GM12864 (cell line): ENCODE data around the gene HSPG2.
"Not testable (repeated sequence)": the region's sequence is repeated elsewhere in the genome, so short reads cannot be mapped to it uniquely, and the experiment has no call there.

Source experiments
- DNase-seq: peaks from one replicate; pipeline ENCODE4 v3.0.0-alpha.2; 2011; ENCODE audit warnings: low read depth
- H3K4me3 ChIP-seq: 2 replicates; pipeline ENCODE4 v1.5.1; 2011; ENCODE audit warnings: mild to moderate bottlenecking, low read depth, low read length, control low read depth
- TF ChIP-seq, protein P1 (sequence below): IDR thresholded peaks from 2 replicates; pipeline ENCODE4 v1.5.1; 2011; ENCODE audit warnings: low read depth, mild to moderate bottlenecking, moderate library complexity, low read length, control low read depth, inconsistent platforms; ENCODE audit errors: missing control alignments

HSPG2 gene

DNA sequence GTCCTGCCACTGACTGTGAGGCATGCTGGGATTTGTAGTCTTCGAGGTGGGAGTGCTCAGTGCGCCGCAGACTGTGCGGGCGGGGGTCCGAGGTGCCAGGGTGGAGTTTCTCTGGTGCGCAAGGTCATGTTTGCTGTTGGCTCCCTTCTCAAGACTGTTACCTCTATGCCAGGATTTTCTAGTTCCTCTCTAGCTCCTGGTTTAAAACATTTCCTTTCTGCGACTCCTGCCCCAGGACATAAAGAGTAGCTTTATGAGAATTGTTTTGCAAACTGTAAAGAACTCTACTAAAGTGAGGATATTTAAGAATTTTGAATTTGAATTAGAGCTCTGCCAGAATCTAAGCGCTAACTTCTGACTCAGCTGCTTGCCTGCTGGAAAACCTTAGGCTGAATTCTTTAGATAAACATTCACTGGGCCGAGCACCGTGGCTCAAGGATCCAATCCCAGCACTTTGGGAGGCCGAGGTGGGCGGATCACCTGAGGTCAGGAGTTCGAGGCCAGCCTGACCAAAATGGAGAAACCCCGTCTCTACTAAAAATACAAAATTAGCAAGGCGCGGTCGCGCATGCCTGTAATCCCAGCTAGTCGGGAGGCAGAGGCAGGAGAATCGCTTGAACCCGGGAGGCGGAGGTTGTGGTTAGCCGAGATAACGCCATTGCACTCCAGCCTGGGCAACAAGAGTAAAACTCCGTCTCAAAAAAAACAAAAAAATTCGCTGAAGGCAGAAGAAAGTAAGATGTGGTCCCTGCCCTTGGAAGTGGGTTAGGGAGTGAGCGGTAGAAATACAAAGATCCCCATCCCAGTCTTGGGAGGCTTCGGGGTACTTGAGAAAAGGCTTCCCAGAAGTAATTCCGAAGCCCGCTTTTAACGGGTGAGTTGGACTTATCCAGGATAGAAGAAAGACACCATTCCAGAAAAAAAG, 153.2 kb downstream of the HSPG2 start:
- H3K4me3 ChIP-seq = peak overlapping the region; percentile 90
- TF ChIP-seq, protein P1, sequence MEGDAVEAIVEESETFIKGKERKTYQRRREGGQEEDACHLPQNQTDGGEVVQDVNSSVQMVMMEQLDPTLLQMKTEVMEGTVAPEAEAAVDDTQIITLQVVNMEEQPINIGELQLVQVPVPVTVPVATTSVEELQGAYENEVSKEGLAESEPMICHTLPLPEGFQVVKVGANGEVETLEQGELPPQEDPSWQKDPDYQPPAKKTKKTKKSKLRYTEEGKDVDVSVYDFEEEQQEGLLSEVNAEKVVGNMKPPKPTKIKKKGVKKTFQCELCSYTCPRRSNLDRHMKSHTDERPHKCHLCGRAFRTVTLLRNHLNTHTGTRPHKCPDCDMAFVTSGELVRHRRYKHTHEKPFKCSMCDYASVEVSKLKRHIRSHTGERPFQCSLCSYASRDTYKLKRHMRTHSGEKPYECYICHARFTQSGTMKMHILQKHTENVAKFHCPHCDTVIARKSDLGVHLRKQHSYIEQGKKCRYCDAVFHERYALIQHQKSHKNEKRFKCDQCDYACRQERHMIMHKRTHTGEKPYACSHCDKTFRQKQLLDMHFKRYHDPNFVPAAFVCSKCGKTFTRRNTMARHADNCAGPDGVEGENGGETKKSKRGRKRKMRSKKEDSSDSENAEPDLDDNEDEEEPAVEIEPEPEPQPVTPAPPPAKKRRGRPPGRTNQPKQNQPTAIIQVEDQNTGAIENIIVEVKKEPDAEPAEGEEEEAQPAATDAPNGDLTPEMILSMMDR = no peak
- DNase-seq = no peak

DNA sequence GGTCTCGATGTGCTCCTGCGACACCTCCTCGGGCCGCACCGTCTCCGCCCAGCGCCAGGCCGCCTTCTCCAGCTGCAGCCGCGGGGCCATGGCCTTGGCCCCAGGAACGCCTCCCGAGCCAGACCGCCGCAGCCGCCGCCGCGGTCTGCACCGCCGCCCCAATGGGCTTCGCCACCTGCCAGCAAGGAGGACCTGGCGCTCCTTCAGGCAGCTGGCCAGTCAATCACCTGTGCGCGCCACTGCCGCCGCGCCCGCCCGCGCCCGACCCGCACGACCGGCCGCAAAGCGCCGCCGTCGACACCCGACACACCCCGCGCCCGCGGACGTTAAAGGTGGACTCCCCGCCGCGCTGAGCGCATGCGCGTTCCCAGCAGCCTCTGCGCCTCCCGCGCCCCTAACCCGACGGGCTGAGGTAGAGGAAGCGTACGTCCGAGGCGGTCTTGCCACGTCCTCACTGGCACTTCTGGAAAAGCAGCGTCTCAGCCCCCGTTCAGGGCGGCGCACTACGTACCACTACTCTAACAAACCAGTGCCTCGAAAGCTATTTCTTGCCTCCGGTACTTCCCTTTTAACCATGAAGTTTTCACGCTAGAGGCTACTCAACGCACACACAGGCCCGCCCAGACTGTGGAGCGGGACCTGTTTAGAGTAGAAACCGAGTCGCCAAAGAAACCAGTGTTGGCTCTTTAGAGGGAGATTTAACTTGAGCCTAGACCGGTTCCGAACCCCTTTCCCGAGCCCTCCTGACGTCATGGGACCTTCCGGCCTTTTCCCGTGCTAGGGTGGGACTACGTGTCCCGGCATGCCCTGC, 154.0 kb downstream of the HSPG2 start, which contains the start of gene USP48:
Gene USP48 (minus strand): TSS at position 282 of the 811 bp plus-strand sequence. CDS start 192 bp downstream, at position 90.
- TF ChIP-seq, protein P1 = no peak

DNA sequence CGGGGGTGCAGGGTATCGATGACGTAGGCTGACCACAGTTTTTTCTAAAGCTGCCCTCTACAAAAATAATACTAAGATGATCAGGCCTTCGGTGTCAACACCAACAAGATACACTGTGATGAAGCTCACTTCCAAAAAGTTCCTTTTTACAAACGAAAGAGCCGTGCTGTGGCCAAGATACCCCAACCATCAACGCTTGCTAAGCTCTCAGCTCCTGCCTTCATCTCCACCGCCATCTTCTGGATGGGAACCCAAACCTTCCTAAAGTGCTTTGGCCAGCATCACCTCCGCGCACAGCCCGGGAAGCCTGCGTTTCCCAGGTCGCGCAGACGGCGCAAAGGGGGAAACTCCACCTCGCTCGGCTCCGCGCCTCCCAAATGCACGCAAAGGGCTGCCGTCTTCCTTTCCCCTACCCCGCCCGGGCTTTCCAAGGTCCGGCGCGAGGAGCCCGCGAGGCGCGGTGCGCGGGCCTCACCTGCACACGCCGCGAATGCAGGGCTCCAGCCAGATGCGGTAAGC, 154.7 kb downstream of the HSPG2 start:
- no peak for DNase-seq
- TF ChIP-seq, protein P1 = peak; percentile 41
- peak overlapping the region; percentile 90 for H3K4me3 ChIP-seq

More for the DNA sequence above, 154.0 kb downstream of the HSPG2 start, which contains the start of gene USP48:
- peak; percentile 87 for DNase-seq
- peak within 1 kb of the TSS; percentile 90 for H3K4me3 ChIP-seq

DNA sequence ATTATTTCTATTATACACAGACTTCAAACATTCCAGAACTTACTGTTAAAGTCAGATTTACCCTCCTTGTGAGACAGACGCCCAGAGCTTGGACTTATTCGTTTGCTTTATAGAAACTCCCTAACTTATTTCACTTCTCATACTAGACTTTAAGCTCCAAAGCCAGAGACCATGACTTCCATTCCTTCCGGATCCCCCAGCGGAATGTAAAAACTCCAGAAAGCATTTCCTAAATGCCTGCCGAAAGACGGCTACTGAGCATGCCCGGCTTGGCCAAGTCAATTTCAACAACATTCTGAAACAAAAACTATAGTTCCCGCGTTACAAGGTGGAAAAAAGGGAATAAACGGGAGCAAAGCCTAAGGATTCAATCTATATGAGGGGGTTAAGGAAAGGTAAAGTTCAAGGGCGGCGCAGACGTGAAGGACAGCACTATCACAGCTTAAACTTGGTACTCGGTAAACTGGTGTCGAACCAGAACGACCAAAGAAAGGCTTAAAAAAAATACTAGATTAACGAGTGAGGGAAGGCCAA, 155.2 kb downstream of the HSPG2 start:
- H3K4me3 ChIP-seq = peak overlapping the region; percentile 90
- DNase-seq = no peak
- TF ChIP-seq, protein P1 = no peak

DNA sequence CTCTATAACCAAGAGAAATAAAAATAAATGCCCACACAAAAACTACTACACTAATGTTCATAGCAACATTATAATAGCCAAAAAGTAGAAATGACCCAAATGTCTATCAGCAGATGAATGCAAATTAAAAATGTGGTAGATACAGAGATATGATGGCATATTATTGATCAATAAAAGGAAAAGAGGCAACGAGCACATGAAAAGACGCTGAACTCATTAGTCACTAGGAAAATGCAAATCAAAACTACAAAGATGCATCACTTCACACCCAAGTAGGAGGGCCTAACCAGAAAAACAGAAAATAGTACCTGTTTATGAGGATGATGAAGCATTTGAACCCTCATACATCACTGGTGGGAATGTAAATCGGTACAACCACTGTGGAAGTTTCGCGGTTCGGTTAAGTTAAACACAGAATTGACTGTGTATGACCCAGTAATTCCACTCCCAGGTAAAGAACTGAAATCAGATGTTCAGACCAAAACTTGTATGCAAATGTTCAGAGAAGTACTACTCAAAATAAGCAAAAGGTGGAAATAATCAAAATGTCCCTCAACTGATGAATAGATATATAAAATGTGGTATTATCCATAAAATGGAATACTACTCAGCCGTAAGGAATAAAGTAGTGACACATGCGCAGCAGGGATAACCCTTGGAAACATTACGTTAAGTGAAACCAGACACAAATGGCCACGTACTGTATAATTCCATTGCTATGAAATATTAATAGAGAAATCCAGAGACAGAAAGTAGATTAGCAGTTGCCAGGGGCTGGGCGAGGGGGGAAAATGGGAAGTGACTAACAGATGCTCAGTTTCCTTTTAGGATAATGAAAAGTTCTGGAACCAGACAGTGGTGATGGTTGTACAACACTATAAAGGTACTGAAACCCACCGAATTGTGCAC, 157.2 kb downstream of the HSPG2 start:
- TF ChIP-seq, protein P1 = no peak
- DNase-seq = peak; percentile 94
- H3K4me3 ChIP-seq = peak overlapping the region; percentile 90

DNA sequence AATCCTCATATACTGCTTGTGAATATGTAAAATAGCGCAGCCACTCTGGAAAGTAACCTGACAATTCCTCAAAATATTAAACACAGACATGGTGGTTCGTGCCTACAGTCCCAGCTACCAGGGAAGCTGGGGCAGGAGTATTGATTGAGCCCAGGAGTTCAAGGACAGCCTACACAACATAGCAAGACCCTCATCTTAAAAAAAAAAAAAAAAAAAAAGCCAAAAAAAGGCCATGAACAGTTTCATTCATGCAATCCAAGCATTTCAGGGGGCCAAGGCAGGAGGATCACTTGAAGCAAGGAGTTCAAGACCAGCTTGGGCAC, 158.7 kb downstream of the HSPG2 start:
- no peak for DNase-seq
- H3K4me3 ChIP-seq = no peak overlapping the region
- TF ChIP-seq, protein P1 = no peak

DNA sequence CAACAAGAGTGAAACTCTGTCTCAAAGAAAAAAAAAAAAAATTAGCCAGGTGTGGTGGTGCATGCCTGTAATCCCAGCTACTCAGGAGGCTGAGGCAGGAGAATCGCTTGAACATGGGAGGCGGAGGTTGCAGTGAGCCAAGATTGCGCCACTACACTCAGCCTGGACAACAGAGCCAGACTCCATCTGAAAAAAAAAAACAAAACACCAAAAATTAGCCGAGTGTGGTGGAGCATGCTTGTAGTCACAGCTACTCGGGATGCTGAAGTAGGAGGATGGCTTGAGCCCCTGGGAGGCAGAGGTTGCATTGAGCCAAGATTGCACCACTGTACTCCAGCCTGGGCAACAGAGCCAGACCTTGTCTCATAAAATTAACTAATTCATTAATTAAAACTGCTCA, 160.2 kb downstream of the HSPG2 start:
- H3K4me3 ChIP-seq, DNase-seq: not testable (repeated sequence)
